SK-N-SH treated with all-trans-retinoic acid at 6 μM for 48 hours (cell line): ENCODE results near the gene COL23A1.

Experiments
- ATAC-seq: fragments of 200-7000 bp; cut with Tn5 transposase; 3 replicates; pipeline ENCODE4 v1.9.1; 2020; ENCODE audit warnings: mild to moderate bottlenecking, moderate library complexity
- ARNTL ChIP-seq: fragments of 450-650 bp; formaldehyde crosslinking; IDR thresholded peaks from 2 replicates; pipeline ENCODE4 v1.5.0; 2020; ENCODE audit warnings: low read depth, mild to moderate bottlenecking, moderate library complexity, borderline replicate concordance
- BACH2 ChIP-seq: fragments of 250-450 bp; sonication (Bioruptor Pico); IDR thresholded peaks from 2 replicates; pipeline ENCODE4 v1.9.0; 2021; ENCODE audit warnings: mild to moderate bottlenecking, borderline replicate concordance
- CREB5 ChIP-seq: fragments of 250-450 bp; sonication (Bioruptor Pico); IDR thresholded peaks from 2 replicates; pipeline ENCODE4 v1.5.1; 2020; ENCODE audit warnings: low read depth, mild to moderate bottlenecking, moderate library complexity
- CSDC2 ChIP-seq: fragments of 250-450 bp; sonication (Bioruptor Pico); IDR thresholded peaks from 2 replicates; pipeline ENCODE4 v1.5.0; 2020; ENCODE audit warnings: mild to moderate bottlenecking, moderate library complexity
- CSRNP3 ChIP-seq: fragments of 250-450 bp; sonication (Bioruptor Pico); IDR thresholded peaks from 2 replicates; pipeline ENCODE4 v1.5.1; 2021; ENCODE audit warnings: mild to moderate bottlenecking, moderate library complexity
- ESRRG ChIP-seq: fragments of 250-450 bp; sonication (Bioruptor Pico); IDR thresholded peaks from 2 replicates; pipeline ENCODE4 v1.6.1; 2021; ENCODE audit warnings: mild to moderate bottlenecking
- GLIS3 ChIP-seq: fragments of 250-450 bp; sonication (Bioruptor Pico); IDR thresholded peaks from 2 replicates; pipeline ENCODE4 v1.5.0; 2020; ENCODE audit warnings: mild to moderate bottlenecking, moderate library complexity
- ISL1 ChIP-seq: fragments of 250-450 bp; sonication (Bioruptor Pico); IDR thresholded peaks from 2 replicates; pipeline ENCODE4 v2.1.2; 2022; ENCODE audit warnings: mild to moderate bottlenecking, moderate library complexity
- OSR1 ChIP-seq: fragments of 250-450 bp; sonication (Bioruptor Pico); IDR thresholded peaks from 2 replicates; pipeline ENCODE4 v1.8.0; 2022; ENCODE audit warnings: moderate library complexity, mild to moderate bottlenecking, inconsistent platforms
- PPARA ChIP-seq: fragments of 250-450 bp; sonication (Bioruptor Pico); IDR thresholded peaks from 2 replicates; pipeline ENCODE4 v1.5.0; 2020; ENCODE audit warnings: mild to moderate bottlenecking, borderline replicate concordance
- RARB ChIP-seq: fragments of 250-450 bp; sonication (Bioruptor Pico); IDR thresholded peaks from 2 replicates; pipeline ENCODE4 v1.8.0; 2021; ENCODE audit warnings: mild to moderate bottlenecking, moderate library complexity
- SNAI2 ChIP-seq: fragments of 250-450 bp; sonication (Bioruptor Pico); IDR thresholded peaks from 2 replicates; pipeline ENCODE4 v1.5.0; 2020; ENCODE audit warnings: mild to moderate bottlenecking, moderate library complexity
- TCF4 ChIP-seq: fragments of 250-450 bp; sonication (Bioruptor Pico); IDR thresholded peaks from 2 replicates; pipeline ENCODE4 v1.8.0; 2021; ENCODE audit warnings: mild to moderate bottlenecking, moderate library complexity, borderline replicate concordance
- TOX ChIP-seq: fragments of 250-450 bp; sonication (Bioruptor Pico); IDR thresholded peaks from 2 replicates; pipeline ENCODE4 v1.8.0; 2021; ENCODE audit warnings: mild to moderate bottlenecking, moderate library complexity, borderline replicate concordance
- ZC3H10 ChIP-seq: fragments of 250-450 bp; sonication (Bioruptor Pico); IDR thresholded peaks from 2 replicates; pipeline ENCODE4 v1.5.1; 2021; ENCODE audit warnings: mild to moderate bottlenecking, moderate library complexity
- ZFP3 ChIP-seq: fragments of 250-450 bp; sonication (Bioruptor Pico); IDR thresholded peaks from 2 replicates; pipeline ENCODE4 v1.5.0; 2020; ENCODE audit warnings: mild to moderate bottlenecking, moderate library complexity
- ZFP30 ChIP-seq: fragments of 450-650 bp; formaldehyde crosslinking; IDR thresholded peaks from 2 replicates; pipeline ENCODE4 v1.5.0; 2022; ENCODE audit warnings: mild to moderate bottlenecking, moderate library complexity
- ZNF565 ChIP-seq: fragments of 450-650 bp; formaldehyde crosslinking; conservative IDR thresholded peaks from 2 replicates; pipeline ENCODE4 v1.5.0; 2020; ENCODE audit warnings: low read depth, mild to moderate bottlenecking, moderate library complexity
- ZNF70 ChIP-seq: fragments of 450-650 bp; formaldehyde crosslinking; IDR thresholded peaks from 2 replicates; pipeline ENCODE4 v1.5.0; 2020; ENCODE audit warnings: mild to moderate bottlenecking, moderate library complexity
- ZNF8 ChIP-seq: fragments of 450-650 bp; formaldehyde crosslinking; IDR thresholded peaks from 2 replicates; pipeline ENCODE4 v1.5.0; 2020; ENCODE audit warnings: mild to moderate bottlenecking, moderate library complexity
- TF ChIP-seq, protein P1 (sequence below): fragments of 250-450 bp; sonication (Bioruptor Pico); IDR thresholded peaks from 2 replicates; pipeline ENCODE4 v1.5.0; 2020; ENCODE audit warnings: mild to moderate bottlenecking, moderate library complexity
- TF ChIP-seq, protein P2 (sequence below): fragments of 250-450 bp; sonication (Bioruptor Pico); IDR thresholded peaks from 2 replicates; pipeline ENCODE4 v1.8.0; 2020; ENCODE audit warnings: mild to moderate bottlenecking, moderate library complexity, borderline replicate concordance
- TF ChIP-seq, protein P3 (sequence below): fragments of 250-450 bp; sonication (Bioruptor Pico); IDR thresholded peaks from 2 replicates; pipeline ENCODE4 v1.8.0; 2021; ENCODE audit warnings: low read depth, mild to moderate bottlenecking, moderate library complexity, borderline replicate concordance

Gene COL23A1

DNA sequence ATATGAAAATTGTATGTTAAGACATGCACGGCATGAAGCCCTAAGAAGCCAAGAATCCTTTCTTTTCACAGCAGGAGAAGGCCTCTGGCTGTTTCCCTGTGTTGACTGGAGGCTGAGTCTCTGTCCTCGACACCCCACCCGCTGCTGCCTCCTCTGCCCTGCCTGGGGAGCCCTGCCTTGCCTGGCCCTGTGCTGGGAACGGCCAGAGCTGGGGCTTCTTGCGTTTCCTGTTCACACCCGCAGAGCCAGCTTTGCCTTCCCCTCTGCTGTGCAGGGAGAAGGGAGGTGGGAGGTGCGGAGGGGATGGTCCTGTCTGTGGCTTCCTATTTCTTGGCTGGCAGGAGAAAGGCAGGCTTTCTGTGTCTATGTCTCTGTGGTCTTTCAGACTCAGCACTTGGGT is 396.2 kb downstream of the COL23A1 start:
- TF ChIP-seq ZC3H10 (CRISPR knock-in tag) (no peak), OSR1 (CRISPR knock-in tag) (no peak), GLIS3 (no peak), TCF4 (no peak), ISL1 (CRISPR knock-in tag) (no peak), RARB (CRISPR knock-in tag) (no peak), ZNF8 (CRISPR knock-in tag) (no peak), ZFP30 (CRISPR knock-in tag) (no peak), ZFP3 (CRISPR knock-in tag) (no peak), ARNTL (CRISPR knock-in tag) (no peak), TOX (CRISPR knock-in tag) (no peak), ZNF70 (CRISPR knock-in tag) (no peak), CREB5 (CRISPR knock-in tag) (no peak), CSDC2 (no peak), BACH2 (CRISPR knock-in tag) (no peak)
- TF ChIP-seq, protein P1, sequence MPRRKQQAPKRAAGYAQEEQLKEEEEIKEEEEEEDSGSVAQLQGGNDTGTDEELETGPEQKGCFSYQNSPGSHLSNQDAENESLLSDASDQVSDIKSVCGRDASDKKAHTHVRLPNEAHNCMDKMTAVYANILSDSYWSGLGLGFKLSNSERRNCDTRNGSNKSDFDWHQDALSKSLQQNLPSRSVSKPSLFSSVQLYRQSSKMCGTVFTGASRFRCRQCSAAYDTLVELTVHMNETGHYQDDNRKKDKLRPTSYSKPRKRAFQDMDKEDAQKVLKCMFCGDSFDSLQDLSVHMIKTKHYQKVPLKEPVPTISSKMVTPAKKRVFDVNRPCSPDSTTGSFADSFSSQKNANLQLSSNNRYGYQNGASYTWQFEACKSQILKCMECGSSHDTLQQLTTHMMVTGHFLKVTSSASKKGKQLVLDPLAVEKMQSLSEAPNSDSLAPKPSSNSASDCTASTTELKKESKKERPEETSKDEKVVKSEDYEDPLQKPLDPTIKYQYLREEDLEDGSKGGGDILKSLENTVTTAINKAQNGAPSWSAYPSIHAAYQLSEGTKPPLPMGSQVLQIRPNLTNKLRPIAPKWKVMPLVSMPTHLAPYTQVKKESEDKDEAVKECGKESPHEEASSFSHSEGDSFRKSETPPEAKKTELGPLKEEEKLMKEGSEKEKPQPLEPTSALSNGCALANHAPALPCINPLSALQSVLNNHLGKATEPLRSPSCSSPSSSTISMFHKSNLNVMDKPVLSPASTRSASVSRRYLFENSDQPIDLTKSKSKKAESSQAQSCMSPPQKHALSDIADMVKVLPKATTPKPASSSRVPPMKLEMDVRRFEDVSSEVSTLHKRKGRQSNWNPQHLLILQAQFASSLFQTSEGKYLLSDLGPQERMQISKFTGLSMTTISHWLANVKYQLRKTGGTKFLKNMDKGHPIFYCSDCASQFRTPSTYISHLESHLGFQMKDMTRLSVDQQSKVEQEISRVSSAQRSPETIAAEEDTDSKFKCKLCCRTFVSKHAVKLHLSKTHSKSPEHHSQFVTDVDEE, result no peak
- ATAC-seq, result no peak

DNA sequence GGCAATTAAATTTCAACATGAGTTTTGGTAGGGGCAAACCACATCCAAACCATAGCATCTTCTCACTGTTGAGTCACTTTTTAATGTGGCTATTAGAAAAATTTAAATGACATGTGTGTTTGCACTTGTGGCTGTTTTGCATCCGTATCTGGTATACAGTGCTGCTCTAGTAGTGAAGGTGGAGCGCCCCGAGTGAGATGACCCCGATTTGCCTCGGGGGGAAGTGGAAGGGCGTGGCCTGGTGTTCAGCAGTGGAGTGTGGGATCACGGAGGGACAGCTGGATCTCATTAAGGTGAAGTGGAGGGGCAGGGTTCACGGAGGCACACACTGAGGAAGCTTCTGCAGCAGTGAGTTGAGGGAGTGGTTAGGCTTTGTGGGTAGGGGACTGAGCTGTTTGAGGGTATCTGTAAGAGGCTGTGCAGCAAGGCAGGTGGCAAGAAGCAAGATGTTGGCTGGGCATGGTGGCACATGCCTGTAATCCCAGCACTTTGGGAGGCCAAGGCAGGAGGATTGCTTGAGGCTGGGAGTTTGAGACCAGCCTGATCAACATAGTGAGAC is 396.9 kb downstream of the COL23A1 start:
- TF ChIP-seq ZNF8 (CRISPR knock-in tag) (no peak), CREB5 (CRISPR knock-in tag) (no peak), ZNF565 (CRISPR knock-in tag) (no peak), RARB (CRISPR knock-in tag) (no peak), BACH2 (CRISPR knock-in tag) (no peak), TOX (CRISPR knock-in tag) (no peak), ZFP3 (CRISPR knock-in tag) (no peak), ISL1 (CRISPR knock-in tag) (no peak), SNAI2 (CRISPR knock-in tag) (no peak)
- no peak for ATAC-seq

GRCh38 chr5:178192787-178193186 is 397.4 kb downstream of the COL23A1 start:
- ATAC-seq, result no peak
- no peak for TF ChIP-seq TCF4
- TF ChIP-seq, protein P2, sequence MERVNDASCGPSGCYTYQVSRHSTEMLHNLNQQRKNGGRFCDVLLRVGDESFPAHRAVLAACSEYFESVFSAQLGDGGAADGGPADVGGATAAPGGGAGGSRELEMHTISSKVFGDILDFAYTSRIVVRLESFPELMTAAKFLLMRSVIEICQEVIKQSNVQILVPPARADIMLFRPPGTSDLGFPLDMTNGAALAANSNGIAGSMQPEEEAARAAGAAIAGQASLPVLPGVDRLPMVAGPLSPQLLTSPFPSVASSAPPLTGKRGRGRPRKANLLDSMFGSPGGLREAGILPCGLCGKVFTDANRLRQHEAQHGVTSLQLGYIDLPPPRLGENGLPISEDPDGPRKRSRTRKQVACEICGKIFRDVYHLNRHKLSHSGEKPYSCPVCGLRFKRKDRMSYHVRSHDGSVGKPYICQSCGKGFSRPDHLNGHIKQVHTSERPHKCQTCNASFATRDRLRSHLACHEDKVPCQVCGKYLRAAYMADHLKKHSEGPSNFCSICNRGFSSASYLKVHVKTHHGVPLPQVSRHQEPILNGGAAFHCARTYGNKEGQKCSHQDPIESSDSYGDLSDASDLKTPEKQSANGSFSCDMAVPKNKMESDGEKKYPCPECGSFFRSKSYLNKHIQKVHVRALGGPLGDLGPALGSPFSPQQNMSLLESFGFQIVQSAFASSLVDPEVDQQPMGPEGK (CRISPR knock-in tag), result no peak
- TF ChIP-seq CSDC2, result no peak
- TF ChIP-seq ZFP3 (CRISPR knock-in tag), result no peak
- TF ChIP-seq BACH2 (CRISPR knock-in tag), result no peak
- TF ChIP-seq ZNF565 (CRISPR knock-in tag), result no peak
- TF ChIP-seq TOX (CRISPR knock-in tag), result no peak
- TF ChIP-seq, protein P3, sequence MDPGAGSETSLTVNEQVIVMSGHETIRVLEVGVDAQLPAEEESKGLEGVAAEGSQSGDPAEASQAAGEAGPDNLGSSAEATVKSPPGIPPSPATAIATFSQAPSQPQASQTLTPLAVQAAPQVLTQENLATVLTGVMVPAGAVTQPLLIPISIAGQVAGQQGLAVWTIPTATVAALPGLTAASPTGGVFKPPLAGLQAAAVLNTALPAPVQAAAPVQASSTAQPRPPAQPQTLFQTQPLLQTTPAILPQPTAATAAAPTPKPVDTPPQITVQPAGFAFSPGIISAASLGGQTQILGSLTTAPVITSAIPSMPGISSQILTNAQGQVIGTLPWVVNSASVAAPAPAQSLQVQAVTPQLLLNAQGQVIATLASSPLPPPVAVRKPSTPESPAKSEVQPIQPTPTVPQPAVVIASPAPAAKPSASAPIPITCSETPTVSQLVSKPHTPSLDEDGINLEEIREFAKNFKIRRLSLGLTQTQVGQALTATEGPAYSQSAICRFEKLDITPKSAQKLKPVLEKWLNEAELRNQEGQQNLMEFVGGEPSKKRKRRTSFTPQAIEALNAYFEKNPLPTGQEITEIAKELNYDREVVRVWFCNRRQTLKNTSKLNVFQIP (CRISPR knock-in tag), result no peak
- no peak for TF ChIP-seq ISL1 (CRISPR knock-in tag)
- TF ChIP-seq SNAI2 (CRISPR knock-in tag), result no peak
- TF ChIP-seq ZFP30 (CRISPR knock-in tag), result no peak
- no peak for TF ChIP-seq ZNF8 (CRISPR knock-in tag)
- TF ChIP-seq CSRNP3 (CRISPR knock-in tag), result no peak
- no peak for TF ChIP-seq ARNTL (CRISPR knock-in tag)
- TF ChIP-seq ESRRG (CRISPR knock-in tag), result no peak
- TF ChIP-seq CREB5 (CRISPR knock-in tag), result no peak
- TF ChIP-seq PPARA, result no peak
- TF ChIP-seq ZC3H10 (CRISPR knock-in tag), result no peak
